GM12878 (cell line): Measurements from ENCODE around the gene RHEX. TPM values are rescaled to one million over a fixed set of nuclear protein-coding genes. Genes with fewer than 3 reads are reported as not detected.

Source experiments
- ATAC-seq: fragments of 200-7000 bp; cut with Tn5 transposase; 3 replicates; pipeline ENCODE4 v1.9.1; 2020; ENCODE audit warnings: mild to moderate bottlenecking, moderate library complexity
- BruUV-seq: library from RNA; stranded (reverse); fragments of 400-500 nt; replicated peaks from 2 replicates; lab custom pipeline; 2021; lab: Mats Ljungman, UMichigan
- CTCF ChIA-PET: fragments of 300-600 bp; sonication (Branson Sonifier 250); formaldehyde crosslinking; extraction: SDS; loops from one replicate; lab custom pipeline; 2021; ENCODE audit warnings: inconsistent platforms; lab: Yijun Ruan, JAX
- POLR2A ChIA-PET: fragments of 350-600 bp; formaldehyde crosslinking; extraction: SDS; loops from one replicate; lab custom pipeline; 2021; ENCODE audit warnings: inconsistent platforms; lab: Charles Lee
- RAD21 ChIA-PET: fragments of 300-600 bp; sonication (Branson Sonifier 250); formaldehyde crosslinking; loops from one replicate; lab custom pipeline; 2023; ENCODE audit warnings: antibody characterized with exemption; ENCODE audit not compliant: unreplicated experiment; lab: Charles Lee
- SMC1A ChIA-PET: fragments of 300-600 bp; sonication (Branson Sonifier 250); formaldehyde crosslinking; loops from one replicate; lab custom pipeline; 2023; ENCODE audit not compliant: unreplicated experiment, uncharacterized antibody; lab: Charles Lee
- DNase-seq: peaks from one replicate; pipeline ENCODE4 v3.0.0-alpha.2; 2011; ENCODE audit warnings: low read depth, low spot score
- FAIRE-seq: peaks from 3 replicates; lab custom pipeline; 2011; peaks lifted over from hg19 to GRCh38; lab: Jason Lieb, UNC
- H2AFZ ChIP-seq: 2 replicates; pipeline ENCODE4 v1.6.0; 2011; ENCODE audit warnings: low read depth, low read length, control low read depth; ENCODE audit not compliant: control insufficient read depth
- H3K27ac ChIP-seq: 2 replicates; pipeline ENCODE4 v1.5.1; 2011; ENCODE audit warnings: control low read depth; ENCODE audit not compliant: control insufficient read depth, insufficient read depth
- H3K27me3 ChIP-seq, 2 experiments: replicated peaks in 1 of 2; 2 replicates each; pipeline versions ENCODE4 v1.6.0 to v1.6.1; 2011; ENCODE audit warnings: low read length in 1 of 2; ENCODE audit not compliant: control insufficient read depth in 2 of 2, insufficient read depth in 2 of 2
- H3K36me3 ChIP-seq, 2 experiments: 2 replicates each; pipeline ENCODE4 v1.5.1; 2011; ENCODE audit warnings: low read length in 1 of 2; ENCODE audit not compliant: control insufficient read depth in 2 of 2, insufficient read depth in 2 of 2
- H3K4me1 ChIP-seq: 2 replicates; pipeline ENCODE4 v1.6.1; 2011; ENCODE audit warnings: mild to moderate bottlenecking, low read length, moderate library complexity, mixed read lengths; ENCODE audit not compliant: control insufficient read depth, insufficient read depth
- H3K4me2 ChIP-seq: 2 replicates; pipeline ENCODE4 v1.6.0; 2011; ENCODE audit warnings: control low read depth; ENCODE audit not compliant: control insufficient read depth, insufficient read depth
- H3K4me3 ChIP-seq: fragments of 200-600 bp; sonication (generic); 2 replicates; pipeline ENCODE4 v1.5.1; 2016
- H3K79me2 ChIP-seq: 2 replicates; pipeline ENCODE4 v1.6.0; 2011; ENCODE audit warnings: low read length; ENCODE audit not compliant: control insufficient read depth, insufficient read depth
- H3K9ac ChIP-seq: 2 replicates; pipeline ENCODE4 v1.8.0; 2011; ENCODE audit warnings: low read length, control low read depth, mixed read lengths; ENCODE audit not compliant: control insufficient read depth, insufficient read depth
- H3K9me3 ChIP-seq: replicated peaks from 3 replicates; pipeline ENCODE4 v1.5.1; 2011; ENCODE audit warnings: mild to moderate bottlenecking, low read length; ENCODE audit not compliant: control insufficient read depth, insufficient read depth
- H4K20me1 ChIP-seq: 2 replicates; pipeline ENCODE4 v1.6.0; 2011; ENCODE audit not compliant: control insufficient read depth, insufficient read depth
- ATF7 ChIP-seq: fragments of 450-650 bp; IDR thresholded peaks from 2 replicates; pipeline ENCODE4 v1.6.1; 2016; ENCODE audit warnings: low read depth, mild to moderate bottlenecking
- BCLAF1 ChIP-seq: fragments of 450-650 bp; IDR thresholded peaks from 2 replicates; pipeline ENCODE4 v1.6.1; 2017; ENCODE audit warnings: antibody characterized with exemption, mild to moderate bottlenecking, moderate library complexity
- CREB1 ChIP-seq: IDR thresholded peaks from 2 replicates; pipeline ENCODE4 v1.6.1; 2012; ENCODE audit warnings: low read depth, mild to moderate bottlenecking, inconsistent platforms
- EED ChIP-seq: sonication (generic); IDR thresholded peaks from 2 replicates; pipeline ENCODE4 v1.6.1; 2016; ENCODE audit warnings: antibody characterized with exemption, low read depth
- FOXM1 ChIP-seq: IDR thresholded peaks from 2 replicates; pipeline ENCODE4 v1.6.1; 2012; ENCODE audit warnings: low read depth, mild to moderate bottlenecking, inconsistent platforms, low read length, moderate library complexity
- HDGF ChIP-seq: fragments of 450-650 bp; IDR thresholded peaks from 2 replicates; pipeline ENCODE4 v1.6.1; 2016; ENCODE audit warnings: antibody characterized with exemption
- NKRF ChIP-seq: fragments of 450-650 bp; conservative IDR thresholded peaks from 2 replicates; pipeline ENCODE4 v1.6.1; 2017; ENCODE audit warnings: mild to moderate bottlenecking, moderate library complexity
- RFX5 ChIP-seq: IDR thresholded peaks from 2 replicates; pipeline ENCODE4 v1.6.1; 2011; ENCODE audit warnings: low read depth, low read length, improper control_type of control experiment
- SP1 ChIP-seq: IDR thresholded peaks from one replicate; pipeline ENCODE4 v1.6.1; 2011; ENCODE audit warnings: low read depth, low read length
- SUPT20H ChIP-seq: IDR thresholded peaks from 2 replicates; pipeline ENCODE4 v1.6.1; 2011; ENCODE audit warnings: low read depth, mild to moderate bottlenecking, low read length, moderate library complexity, borderline replicate concordance; ENCODE audit not compliant: control insufficient read depth
- TARDBP ChIP-seq: IDR thresholded peaks from 2 replicates; pipeline ENCODE4 v1.6.1; 2016; ENCODE audit warnings: borderline replicate concordance
- YBX1 ChIP-seq: fragments of 450-650 bp; IDR thresholded peaks from 2 replicates; pipeline ENCODE4 v1.6.1; 2016; ENCODE audit warnings: antibody characterized with exemption
- ZNF274 ChIP-seq: IDR thresholded peaks from one replicate; pipeline ENCODE4 v1.8.0; 2011; ENCODE audit not compliant: insufficient read length, insufficient read depth
- WGBS: methylation state at CpG from one replicate; pipeline ENCODE4 v1.1.6; 2016; ENCODE audit warnings: low lambda C conversion rate; ENCODE audit not compliant: insufficient replicate concordance, insufficient coverage; ENCODE audit errors: missing lambda C conversion rate; 5-methylcytosine and 5-hydroxymethylcytosine counted together
- in situ Hi-C: fragments of 300-500 bp; cut with MboI; formaldehyde crosslinking; loops from 9 replicates; pipeline ENCODE4 v1.14.3; 2018; ENCODE audit warnings: mixed read lengths
- intact Hi-C: fragments of 100-400 bp; cut with micrococcal nuclease; formaldehyde crosslinking; loops from one replicate; pipeline ENCODE4 v1.14.2; 2022; ENCODE audit not compliant: unreplicated experiment
- polyA plus RNA-seq, 11 experiments: library from polyadenylated mRNA; depleted of rRNA in 4 of 11; unstranded in 6 of 11; stranded (reverse) in 5 of 11; fragments of >200 nt; fragmentation: Nextera tagmentation in 4 of 11; fragmentation: Illumina TruSeq in 1 of 11; extraction: Ambion mirVana in 4 of 11; extraction: Trizol in 1 of 11; gene quantifications; 1 replicate in 1 of 11; 2 replicates in 10 of 11; pipeline versions ENCODE4 v1.2.1 to v1.2.3, GENCODE V29; 2011 to 2016; ENCODE audit warnings: inconsistent platforms in 2 of 11, missing spikeins in 2 of 11, low read depth in 1 of 11
- total RNA-seq, 4 experiments: library from RNA; depleted of rRNA in 3 of 4; stranded (reverse); fragments of >200 nt in 3 of 4; fragmentation: Illumina TruSeq in 1 of 4; extraction: Trizol in 1 of 4; gene quantifications; 2 replicates each; pipeline versions ENCODE4 v1.2.1 to v1.2.3, GENCODE V29; 2013 to 2021

Gene RHEX
- total and polyA plus RNA-seq, 10 of the 15 experiments (the other 5 are each of a cell fraction or from before 2014, with no cell fraction given) = 2.4 to 11.4 (median 5.7) TPM

DNA sequence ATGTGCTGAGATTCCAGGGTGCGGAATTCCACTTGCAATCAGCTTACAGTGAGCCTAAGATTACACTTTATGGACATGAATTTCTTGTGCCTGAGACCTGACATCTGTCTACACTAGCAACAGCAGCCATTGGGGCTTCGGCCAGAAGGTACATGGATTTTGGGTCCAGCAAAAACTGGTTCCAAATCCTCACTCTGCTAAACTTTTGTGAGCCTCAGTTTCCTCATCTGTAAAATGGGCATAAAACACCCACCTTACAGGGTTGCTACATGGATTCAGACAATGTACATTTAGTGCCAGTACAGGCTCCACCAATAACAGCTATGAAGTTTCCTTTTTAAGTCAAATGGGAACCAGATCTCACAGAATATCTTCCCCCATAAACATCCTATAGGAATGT lies 30.8 kb downstream of the RHEX start (continued):
- TF ChIP-seq BCLAF1 (no peak), YBX1 (no peak), RFX5 (no peak), CREB1 (no peak)

DNA sequence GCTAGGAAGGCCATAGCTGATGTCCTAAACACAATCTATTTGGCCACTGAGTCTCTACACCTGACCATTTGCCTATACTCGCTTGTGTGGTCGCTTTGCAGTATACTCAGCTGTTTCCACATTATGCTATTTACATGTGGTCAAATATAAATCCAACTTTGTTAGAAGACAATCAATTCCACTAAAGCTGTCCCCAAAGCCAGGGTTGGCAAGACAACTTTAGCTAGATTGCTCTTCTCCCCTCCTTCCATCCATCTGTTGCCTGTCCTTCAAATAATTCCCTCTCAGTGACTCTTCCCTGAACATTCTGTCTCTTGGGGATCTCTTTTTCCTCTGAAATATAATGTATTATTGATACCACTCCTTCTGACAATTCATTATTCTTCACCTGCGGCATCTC lies 34.1 kb downstream of the RHEX start:
- H3K9ac ChIP-seq = no peak overlapping the region
- no peak for ATAC-seq
- no peak for TF ChIP-seq TARDBP
- TF ChIP-seq EED = no peak
- no peak for TF ChIP-seq ZNF274
- no peak for TF ChIP-seq HDGF
- no peak for TF ChIP-seq SP1
- TF ChIP-seq SUPT20H = no peak
- TF ChIP-seq FOXM1 = no peak
- no peak for TF ChIP-seq ATF7
- no peak for TF ChIP-seq NKRF
- H3K4me3 ChIP-seq = no peak overlapping the region
- BruUV-seq = no TSS peak
- intact Hi-C loops (no loop called here), in situ Hi-C loops (no loop called here)
- no peak overlapping the region for H2AFZ ChIP-seq
- CTCF ChIA-PET = interaction anchor here (1.3 to 2.3 kb wide), 2 partner anchors 9 to 56 kb away, joined by 4 to 7 read pairs; no protein-coding TSS in a partner anchor
- no peaks in the 10 kb centered on the region for H3K36me3 ChIP-seq
- DNase-seq = no peak
- no peaks in the 10 kb centered on the region for H3K9me3 ChIP-seq
- 71% methylated on average over 3 of the region's 3 CpGs for WGBS
- SMC1A ChIA-PET = interaction anchor here (1.2 kb wide), 1 partner anchor 32 kb away, joined by 3 read pairs; no protein-coding TSS in a partner anchor
- no peak overlapping the region for H3K27ac ChIP-seq
- H4K20me1 ChIP-seq = no peaks in the 10 kb centered on the region
- no peaks in the 10 kb centered on the region; a peak in 2 of 4 replicates for H3K27me3 ChIP-seq
- no peaks in the 10 kb centered on the region for H3K79me2 ChIP-seq
- RAD21 ChIA-PET = no interaction called here
- no peak for FAIRE-seq
- POLR2A ChIA-PET = no interaction called here
- no peaks in the 10 kb centered on the region for H3K4me1 ChIP-seq
- no peak overlapping the region for H3K4me2 ChIP-seq
